Loucy (cell line): ENCODE measurements around the gene ZNF782.
"Not testable (repeated sequence)": the region's sequence is repeated elsewhere in the genome, so short reads cannot be mapped to it uniquely, and the experiment has no call there.

Experiments used
- H2AFZ ChIP-seq: fragments of 200-600 bp; sonication (generic); 2 replicates; pipeline ENCODE4 v1.6.0; 2016; ENCODE audit warnings: antibody characterized with exemption, mild to moderate bottlenecking, low read length, moderate library complexity
- H3F3A ChIP-seq: fragments of 200-600 bp; 2 replicates; pipeline ENCODE4 v1.6.0; 2016; ENCODE audit warnings: antibody characterized with exemption, low read depth, mild to moderate bottlenecking
- H3K27me3 ChIP-seq: fragments of 200-600 bp; sonication (generic); 2 replicates; pipeline ENCODE4 v1.6.1; 2014; ENCODE audit warnings: low read length, mild to moderate bottlenecking; ENCODE audit not compliant: insufficient read depth, poor library complexity, severe bottlenecking
- H3K36me3 ChIP-seq: fragments of 200-600 bp; sonication (generic); 2 replicates; pipeline ENCODE4 v1.6.1; 2016; ENCODE audit warnings: low read length; ENCODE audit not compliant: insufficient read depth
- H3K4me1 ChIP-seq: fragments of 200-600 bp; sonication (generic); 2 replicates; pipeline ENCODE4 v1.5.1; 2014; ENCODE audit warnings: low read length, mild to moderate bottlenecking; ENCODE audit not compliant: insufficient read depth, poor library complexity, severe bottlenecking
- H3K4me2 ChIP-seq: fragments of 200-600 bp; sonication (generic); 2 replicates; pipeline ENCODE4 v1.6.0; 2014; ENCODE audit warnings: antibody characterized with exemption, low read length, low read depth, mild to moderate bottlenecking; ENCODE audit not compliant: poor library complexity, severe bottlenecking
- H3K4me3 ChIP-seq: fragments of 200-600 bp; sonication (generic); 2 replicates; pipeline ENCODE4 v1.5.1; 2014; ENCODE audit warnings: low read length, mild to moderate bottlenecking, mixed read lengths; ENCODE audit not compliant: poor library complexity, severe bottlenecking
- H3K79me2 ChIP-seq: fragments of 200-600 bp; sonication (generic); 2 replicates; pipeline ENCODE4 v1.6.1; 2014; ENCODE audit warnings: low read length; ENCODE audit not compliant: insufficient read depth
- H3K9ac ChIP-seq: fragments of 200-600 bp; sonication (generic); 2 replicates; pipeline ENCODE4 v1.6.0; 2014; ENCODE audit warnings: mild to moderate bottlenecking, low read depth, low read length, moderate library complexity; ENCODE audit not compliant: poor library complexity, severe bottlenecking
- H3K9me2 ChIP-seq: fragments of 200-600 bp; sonication (generic); replicated peaks from 2 replicates; pipeline ENCODE4 v1.6.1; 2016; ENCODE audit warnings: low read depth, low read length, mixed read lengths
- H3K9me3 ChIP-seq: fragments of 200-600 bp; sonication (generic); 2 replicates; pipeline ENCODE4 v1.6.1; 2014; ENCODE audit warnings: mild to moderate bottlenecking, antibody characterized with exemption, low read length, low read depth; ENCODE audit not compliant: insufficient read depth
- H4K20me1 ChIP-seq: fragments of 200-600 bp; sonication (generic); 2 replicates; pipeline ENCODE4 v1.6.0; 2014; ENCODE audit warnings: antibody characterized with exemption, low read length, mild to moderate bottlenecking; ENCODE audit not compliant: insufficient read depth, poor library complexity, severe bottlenecking
- CTCF ChIP-seq: fragments of 200-600 bp; sonication (generic); conservative IDR thresholded peaks from 2 replicates; pipeline ENCODE4 v1.5.1; 2014; ENCODE audit warnings: mild to moderate bottlenecking, antibody characterized with exemption, low read length
- EZH2phosphoT487 ChIP-seq: fragments of 200-600 bp; IDR thresholded peaks from 2 replicates; pipeline ENCODE4 v1.6.1; 2018; ENCODE audit warnings: antibody characterized with exemption, mild to moderate bottlenecking, moderate library complexity, borderline replicate concordance

The ZNF782 gene

GRCh38 chr9:96867079-96867804, 12.9 kb upstream of the ZNF782 start:
- Histone ChIP-seq H2AFZ (no peak overlapping the region), H3K36me3 (no peaks in the 10 kb centered on the region), H3K4me2 (no peak overlapping the region)

DNA sequence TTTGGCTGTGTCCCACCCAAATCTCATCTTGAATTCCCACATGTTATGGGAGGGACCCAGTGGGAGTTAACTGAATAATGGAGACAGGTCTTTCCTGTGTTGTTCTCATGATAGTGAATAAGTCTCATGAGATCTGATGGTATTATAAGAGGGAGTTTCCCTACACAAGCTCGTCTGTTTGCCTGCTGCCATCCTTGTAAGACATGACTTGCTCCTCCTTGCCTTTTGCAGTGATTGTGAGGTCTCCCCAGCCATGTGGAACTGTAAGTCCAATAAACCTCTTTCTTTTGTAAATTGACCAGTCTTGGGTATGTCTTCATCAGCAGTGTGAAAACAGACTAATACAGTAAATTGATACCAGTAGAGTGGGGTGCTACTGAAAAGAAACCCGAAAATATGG, 10.9 kb upstream of the ZNF782 start:
- not testable (repeated sequence) for H3K9me2 ChIP-seq, H3K4me1 ChIP-seq, H3K4me3 ChIP-seq, H3K79me2 ChIP-seq, H4K20me1 ChIP-seq, H3K36me3 ChIP-seq, H3K9me3 ChIP-seq, H2AFZ ChIP-seq, H3K9ac ChIP-seq, H3K27me3 ChIP-seq, H3F3A ChIP-seq, H3K4me2 ChIP-seq

More at GRCh38 chr9:96867079-96867804, 12.9 kb upstream of the ZNF782 start:
- H3K9ac ChIP-seq: no peak overlapping the region
- peaks cover 8% of the 10 kb centered on the region for H3K4me1 ChIP-seq
- no peak overlapping the region for H3K4me3 ChIP-seq
- H3K9me2 ChIP-seq: no peaks in the 10 kb centered on the region
- H3K9me3 ChIP-seq: no peaks in the 10 kb centered on the region
- TF ChIP-seq EZH2phosphoT487 (no peak), CTCF (no peak)
- no peaks in the 10 kb centered on the region for H3F3A ChIP-seq
- H3K27me3 ChIP-seq: no peaks in the 10 kb centered on the region
- no peaks in the 10 kb centered on the region for H4K20me1 ChIP-seq
- H3K79me2 ChIP-seq: no peaks in the 10 kb centered on the region

GRCh38 chr9:96859461-96860198, 5.3 kb upstream of the ZNF782 start:
- H3K9ac ChIP-seq: no peak overlapping the region
- TF ChIP-seq EZH2phosphoT487 (no peak), CTCF (no peak)
- no peak overlapping the region for H3K4me2 ChIP-seq
- peaks cover 18% of the 10 kb centered on the region for H3K4me1 ChIP-seq
- no peaks in the 10 kb centered on the region for H3K9me2 ChIP-seq
- H3K79me2 ChIP-seq: no peaks in the 10 kb centered on the region
- H3K4me3 ChIP-seq: no peak overlapping the region
- no peak overlapping the region for H2AFZ ChIP-seq
- no peaks in the 10 kb centered on the region for H3K27me3 ChIP-seq
- H3K9me3 ChIP-seq: no peaks in the 10 kb centered on the region
- H3F3A ChIP-seq: 0 out of 2 replicates have a peak, but pooled peaks cover 4% of the 10 kb centered on the region
- no peaks in the 10 kb centered on the region for H3K36me3 ChIP-seq
- no peaks in the 10 kb centered on the region for H4K20me1 ChIP-seq
